ENCODE data around the gene POU2F3.

DNA sequence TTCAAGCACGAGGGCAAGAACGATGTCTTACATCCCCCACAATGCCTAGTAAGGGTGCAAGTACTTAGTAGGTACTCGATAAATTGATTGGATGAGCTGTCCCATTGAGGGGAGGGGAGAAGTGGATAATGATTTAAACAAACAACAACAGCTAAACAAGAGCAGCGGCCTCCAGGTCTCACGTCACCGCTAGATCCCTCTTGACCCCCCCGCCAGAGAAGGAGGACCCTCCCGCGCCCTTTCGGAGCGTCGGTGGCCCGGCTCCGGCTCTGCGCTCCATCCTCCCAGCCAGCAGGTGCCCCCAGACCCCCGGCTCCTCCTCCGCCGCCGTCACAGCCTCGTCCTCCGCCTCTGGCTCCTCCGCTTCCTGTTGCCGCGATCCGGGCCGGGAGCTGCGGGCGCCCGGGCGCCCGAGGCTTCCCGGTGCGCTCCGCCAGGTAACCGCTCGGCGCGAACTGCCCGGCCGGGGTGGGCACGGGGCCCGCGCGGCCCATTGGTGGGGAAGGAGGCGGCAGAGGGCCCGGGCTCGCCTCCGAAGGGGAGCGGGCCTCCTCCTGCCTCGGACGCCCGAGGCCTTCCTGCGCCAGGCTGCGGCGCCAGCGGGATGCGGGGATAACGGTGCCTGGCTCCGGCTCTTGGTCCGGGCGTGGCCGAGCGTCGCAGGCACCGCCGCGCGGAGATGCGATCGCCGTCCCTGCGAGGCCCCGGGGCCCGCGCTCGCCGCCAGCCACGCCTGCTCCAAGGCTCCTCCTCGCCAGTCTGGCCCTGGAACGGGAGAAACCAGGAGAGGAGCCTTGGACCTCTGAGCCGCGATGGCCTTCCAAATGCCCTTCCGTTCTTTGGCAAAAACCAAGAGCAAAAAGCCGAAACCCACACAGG lies 85.2 kb downstream of the POU2F3 start, which contains the start of gene TLCD5:
- TF ChIP-seq, protein P1, sequence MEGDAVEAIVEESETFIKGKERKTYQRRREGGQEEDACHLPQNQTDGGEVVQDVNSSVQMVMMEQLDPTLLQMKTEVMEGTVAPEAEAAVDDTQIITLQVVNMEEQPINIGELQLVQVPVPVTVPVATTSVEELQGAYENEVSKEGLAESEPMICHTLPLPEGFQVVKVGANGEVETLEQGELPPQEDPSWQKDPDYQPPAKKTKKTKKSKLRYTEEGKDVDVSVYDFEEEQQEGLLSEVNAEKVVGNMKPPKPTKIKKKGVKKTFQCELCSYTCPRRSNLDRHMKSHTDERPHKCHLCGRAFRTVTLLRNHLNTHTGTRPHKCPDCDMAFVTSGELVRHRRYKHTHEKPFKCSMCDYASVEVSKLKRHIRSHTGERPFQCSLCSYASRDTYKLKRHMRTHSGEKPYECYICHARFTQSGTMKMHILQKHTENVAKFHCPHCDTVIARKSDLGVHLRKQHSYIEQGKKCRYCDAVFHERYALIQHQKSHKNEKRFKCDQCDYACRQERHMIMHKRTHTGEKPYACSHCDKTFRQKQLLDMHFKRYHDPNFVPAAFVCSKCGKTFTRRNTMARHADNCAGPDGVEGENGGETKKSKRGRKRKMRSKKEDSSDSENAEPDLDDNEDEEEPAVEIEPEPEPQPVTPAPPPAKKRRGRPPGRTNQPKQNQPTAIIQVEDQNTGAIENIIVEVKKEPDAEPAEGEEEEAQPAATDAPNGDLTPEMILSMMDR (IDR thresholded peaks at IDR 0.05), result peak in 1 of 5 experiments; percentile 17
- TF ChIP-seq EP300 (IDR thresholded peaks at IDR 0.05) (no peak), POLR2A (IDR thresholded peaks at IDR 0.05) (peak in 1 of 2 donors; percentile 55)
